ENCODE measurements around the gene SOST. TPM values are rescaled to one million over a fixed set of nuclear protein-coding genes. Genes with fewer than 3 reads are reported as not detected.

The SOST gene
- polyA plus RNA-seq, 1 of the 3 experiments (the other 2 are of a cell fraction) = not detected

DNA sequence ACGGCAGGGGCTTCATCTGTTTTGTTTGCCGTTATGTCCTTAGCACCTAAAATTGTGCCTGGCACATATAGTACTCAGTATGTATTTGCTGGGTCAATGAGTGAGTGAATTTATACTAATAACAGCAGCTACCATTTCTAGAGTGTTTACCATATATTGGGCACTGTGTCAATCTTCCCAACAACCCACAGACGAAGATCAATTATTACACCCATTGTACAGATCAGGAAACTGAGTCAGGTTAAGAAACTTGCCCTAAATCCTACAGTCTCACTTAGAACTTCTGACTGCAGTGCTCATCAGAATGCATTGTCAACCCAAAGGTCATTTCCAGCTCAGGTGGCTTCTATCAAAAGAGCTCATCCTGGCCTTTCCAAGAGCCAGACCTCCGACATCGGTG is 52.4 kb downstream of the SOST start:
- no peaks in the 10 kb centered on the region for H3K27me3 ChIP-seq (ENCODE audit: insufficient read depth)
- POLR2A ChIA-PET = no interaction called here
- H3F3A ChIP-seq (replicated peaks; ENCODE audit: insufficient read depth) = no peaks in the 10 kb centered on the region
- no peak for DNase-seq
- no peaks in the 10 kb centered on the region for H3K36me3 ChIP-seq (replicated peaks in 1 of 2; ENCODE audit: control insufficient read depth in 1 of 2, insufficient read depth in 2 of 2, low read length in 1 of 2)
- H3K79me2 ChIP-seq (ENCODE audit: insufficient read depth) = no peaks in the 10 kb centered on the region
- H2AFZ ChIP-seq (ENCODE audit: low read depth) = no peak overlapping the region
- 74% methylated on average over 5 of the region's 5 CpGs for WGBS (ENCODE audit: low lambda C conversion rate)
- no peak for TF ChIP-seq ELF1 (IDR thresholded peaks at IDR 0.05)
- no peaks in the 10 kb centered on the region for H3K4me1 ChIP-seq (ENCODE audit: control insufficient read depth in 1 of 2, insufficient read depth in 2 of 2, low read depth in 1 of 2, low read length in 1 of 2)
- H3K9me3 ChIP-seq = no peaks in the 10 kb centered on the region
- no peak overlapping the region for H3K27ac ChIP-seq (ENCODE audit: low read depth in 2 of 2, low read length in 1 of 2)
- H3K4me2 ChIP-seq = no peak overlapping the region
- CTCF ChIA-PET = interaction anchor here (1.3 to 11.8 kb wide), 5 partner anchors 11 to 172 kb away, joined by 4 to 123 read pairs (median 5); no protein-coding TSS in a partner anchor
- no peak overlapping the region for H3K9ac ChIP-seq
- H4K20me1 ChIP-seq (ENCODE audit: insufficient read depth) = no peaks in the 10 kb centered on the region
- no peaks in the 10 kb centered on the region for H3K9me2 ChIP-seq
- no peak overlapping the region for H3K4me3 ChIP-seq (ENCODE audit: low read depth in 2 of 2, low read length in 1 of 2)

Other genes starting within 250 kb of the SOST start
- gene ETV4, start 212.5 kb downstream of the SOST start, polyA plus RNA-seq (2012; rRNA removed) = 27.3 and 33.2 TPM in 2 replicates
- 0.05 TPM in 1 of 2 replicates, not detected in the other for gene MEOX1, start 96.9 kb downstream of the SOST start, polyA plus RNA-seq (2012; rRNA removed)
- 31.5 and 39.7 TPM in 2 replicates for gene DUSP3, start 20.2 kb upstream of the SOST start, polyA plus RNA-seq (2012; rRNA removed)
- gene CFAP97D1, start 21.6 kb upstream of the SOST start, polyA plus RNA-seq (2012; rRNA removed) = 0.02 TPM in 2 replicates
- 12.5 and 14.1 TPM in 2 replicates for gene MPP3, start 74.4 kb upstream of the SOST start, polyA plus RNA-seq (2012; rRNA removed)
- not detected in 2 replicates for gene CD300LG, start 88.4 kb upstream of the SOST start, polyA plus RNA-seq (2012; rRNA removed)
- 8.1 and 8.3 TPM in 2 replicates for gene MPP2, start 148.7 kb upstream of the SOST start, polyA plus RNA-seq (2012; rRNA removed)
- gene PPY, start 183.7 kb upstream of the SOST start, polyA plus RNA-seq (2012; rRNA removed) = not detected in 2 replicates
- gene PYY, start 195.1 kb upstream of the SOST start, polyA plus RNA-seq (2012; rRNA removed) = 0.10 and 0.21 TPM in 2 replicates
- 1.6 and 1.7 TPM in 2 replicates for gene NAGS, start 245.8 kb upstream of the SOST start, polyA plus RNA-seq (2012; rRNA removed)